ENCODE results near the gene AOPEP.

The AOPEP gene

DNA sequence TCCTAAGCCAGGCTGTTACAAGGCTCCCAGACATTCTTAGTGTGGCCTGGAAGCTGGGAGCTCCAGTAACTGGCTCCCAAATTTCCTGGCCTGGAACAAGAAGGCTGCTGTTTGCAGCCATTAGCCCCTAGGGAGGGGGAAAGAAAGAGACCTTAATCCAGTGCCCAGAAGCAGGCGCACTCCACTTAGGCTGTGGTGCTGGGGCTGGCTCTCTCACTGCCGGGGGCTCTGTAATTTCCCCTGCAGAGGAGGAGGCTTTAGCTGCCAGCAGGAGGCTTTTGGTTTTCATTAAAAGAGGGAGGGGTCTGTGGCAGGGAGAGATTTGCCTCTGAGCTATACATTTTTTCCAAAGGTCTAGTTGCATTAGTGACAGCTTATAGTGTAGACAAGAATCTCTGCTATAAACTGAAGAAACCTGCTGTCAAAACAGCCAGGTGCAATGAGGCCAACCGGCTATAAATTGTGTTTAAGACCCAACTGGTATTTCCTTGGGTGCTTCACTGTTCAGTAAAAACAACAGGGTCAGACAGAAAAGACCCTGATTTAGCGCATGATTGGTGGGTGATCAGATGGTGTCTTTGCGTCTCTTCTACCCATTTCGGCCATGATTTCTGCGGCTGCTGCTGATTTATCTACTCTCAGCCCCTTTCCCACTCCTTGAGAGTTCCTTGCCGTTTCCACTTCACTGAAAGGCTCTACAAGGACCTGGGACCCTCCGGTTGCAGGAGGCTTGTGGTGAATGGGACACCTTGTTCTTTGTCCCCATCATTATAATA lies 254.6 kb downstream of the AOPEP start:
- H3K4me3 ChIP-seq = no peak overlapping the region
- no peak overlapping the region for H3K27ac ChIP-seq
- DNase-seq (ENCODE audit: low spot score) = no peak
- TF ChIP-seq, protein P1, sequence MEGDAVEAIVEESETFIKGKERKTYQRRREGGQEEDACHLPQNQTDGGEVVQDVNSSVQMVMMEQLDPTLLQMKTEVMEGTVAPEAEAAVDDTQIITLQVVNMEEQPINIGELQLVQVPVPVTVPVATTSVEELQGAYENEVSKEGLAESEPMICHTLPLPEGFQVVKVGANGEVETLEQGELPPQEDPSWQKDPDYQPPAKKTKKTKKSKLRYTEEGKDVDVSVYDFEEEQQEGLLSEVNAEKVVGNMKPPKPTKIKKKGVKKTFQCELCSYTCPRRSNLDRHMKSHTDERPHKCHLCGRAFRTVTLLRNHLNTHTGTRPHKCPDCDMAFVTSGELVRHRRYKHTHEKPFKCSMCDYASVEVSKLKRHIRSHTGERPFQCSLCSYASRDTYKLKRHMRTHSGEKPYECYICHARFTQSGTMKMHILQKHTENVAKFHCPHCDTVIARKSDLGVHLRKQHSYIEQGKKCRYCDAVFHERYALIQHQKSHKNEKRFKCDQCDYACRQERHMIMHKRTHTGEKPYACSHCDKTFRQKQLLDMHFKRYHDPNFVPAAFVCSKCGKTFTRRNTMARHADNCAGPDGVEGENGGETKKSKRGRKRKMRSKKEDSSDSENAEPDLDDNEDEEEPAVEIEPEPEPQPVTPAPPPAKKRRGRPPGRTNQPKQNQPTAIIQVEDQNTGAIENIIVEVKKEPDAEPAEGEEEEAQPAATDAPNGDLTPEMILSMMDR (IDR thresholded peaks at IDR 0.05) = no peak

DNA sequence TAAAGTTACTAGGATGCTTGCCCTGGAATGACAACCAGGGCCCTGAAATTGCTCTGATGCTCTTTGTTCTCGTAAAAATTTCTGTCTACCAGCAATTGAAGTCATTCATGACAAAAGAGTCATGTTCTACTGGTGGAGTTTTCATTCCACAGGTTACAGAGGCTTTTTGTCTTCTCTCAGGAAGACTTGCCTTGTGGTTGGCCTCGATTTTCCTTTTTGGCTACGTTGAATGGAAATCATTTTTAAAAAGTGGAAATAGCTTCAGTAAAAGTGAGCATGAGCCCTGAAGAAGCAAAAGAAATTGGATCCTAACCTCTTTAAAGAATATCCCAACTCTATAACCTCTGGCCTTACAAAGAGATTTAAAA lies 255.2 kb downstream of the AOPEP start:
- no peak overlapping the region for H3K27ac ChIP-seq

DNA sequence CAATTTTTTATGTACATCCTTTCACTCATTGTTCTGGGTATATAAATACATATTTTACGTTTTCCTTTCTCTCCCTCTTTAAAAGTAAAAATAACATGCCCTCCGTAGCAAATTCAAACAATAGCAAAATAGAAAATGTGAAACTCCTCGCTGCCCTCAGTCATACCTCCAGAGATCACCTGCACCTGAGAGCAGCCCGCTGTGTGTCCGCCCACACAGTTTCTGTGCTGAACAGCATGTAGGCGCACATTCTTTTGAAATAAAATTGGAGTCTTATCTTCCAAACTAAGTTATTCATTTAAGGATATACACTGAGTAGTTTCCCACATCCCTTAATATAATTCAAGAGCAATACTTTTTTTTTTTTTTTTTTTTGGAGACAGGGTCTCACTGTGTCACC lies 255.7 kb downstream of the AOPEP start:
- Histone ChIP-seq H3K4me3 (no peak overlapping the region), H3K27ac (no peak overlapping the region)
- DNase-seq (ENCODE audit: low spot score) = no peak
- TF ChIP-seq, protein P1 (IDR thresholded peaks at IDR 0.05) = no peak

More for the DNA sequence above, 255.2 kb downstream of the AOPEP start:
- no peak overlapping the region for H3K4me3 ChIP-seq
- TF ChIP-seq, protein P1 (IDR thresholded peaks at IDR 0.05) = no peak
- DNase-seq (ENCODE audit: low spot score) = no peak

DNA sequence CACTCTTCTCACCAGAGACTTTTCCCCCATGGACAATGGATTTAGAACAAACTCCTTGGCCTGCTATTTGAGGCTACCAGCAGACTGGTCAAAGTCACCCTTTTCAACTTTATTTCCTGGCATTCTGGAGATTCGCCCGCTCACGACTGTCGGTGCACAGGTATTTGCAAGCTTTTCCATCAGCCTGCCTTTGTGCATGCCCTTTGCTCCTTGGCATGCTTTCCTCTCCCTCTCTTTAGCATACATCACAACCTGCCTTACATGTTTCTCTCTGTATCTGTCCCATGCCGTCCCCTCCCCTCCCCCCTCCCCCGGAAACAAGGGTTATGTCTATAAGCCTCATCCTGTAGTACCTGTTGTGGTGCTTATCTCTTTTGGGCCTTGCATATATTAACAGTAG lies 257.1 kb downstream of the AOPEP start:
- H3K4me3 ChIP-seq = no peak overlapping the region
- no peak for DNase-seq (ENCODE audit: low spot score)
- H3K27ac ChIP-seq = no peak overlapping the region
- TF ChIP-seq, protein P1 (IDR thresholded peaks at IDR 0.05) = no peak

DNA sequence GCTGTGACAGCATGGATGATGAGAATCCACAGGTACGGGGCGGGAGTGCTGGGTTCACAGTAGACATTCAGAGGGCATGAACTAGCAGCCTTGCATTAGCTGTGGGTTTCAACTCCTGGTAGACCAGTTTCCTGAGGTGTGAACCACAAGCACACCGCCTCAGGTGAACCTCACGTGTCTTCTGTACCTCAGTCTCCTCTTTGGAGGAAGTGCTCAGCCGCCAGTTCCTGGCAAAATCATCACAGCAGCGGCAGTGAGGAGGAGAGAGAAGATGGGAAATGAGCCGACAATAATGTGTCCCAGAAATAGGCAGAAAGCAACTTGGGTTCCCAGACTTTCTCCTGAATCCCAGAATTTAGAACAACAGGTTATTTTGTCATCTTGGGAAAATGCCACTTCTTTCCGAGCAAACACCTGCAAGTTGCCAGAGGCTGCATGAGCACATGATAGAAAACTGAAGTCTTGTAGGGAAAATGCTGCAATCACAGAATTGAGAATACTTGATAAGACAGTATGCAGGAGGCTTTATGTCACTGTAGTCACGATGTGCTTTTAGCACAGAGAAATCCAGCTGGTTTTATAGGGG lies 258.5 kb downstream of the AOPEP start:
- no peak overlapping the region for H3K27ac ChIP-seq
- DNase-seq (ENCODE audit: low spot score) = no peak
- TF ChIP-seq, protein P1 (IDR thresholded peaks at IDR 0.05) = no peak
- H3K4me3 ChIP-seq = no peak overlapping the region

DNA sequence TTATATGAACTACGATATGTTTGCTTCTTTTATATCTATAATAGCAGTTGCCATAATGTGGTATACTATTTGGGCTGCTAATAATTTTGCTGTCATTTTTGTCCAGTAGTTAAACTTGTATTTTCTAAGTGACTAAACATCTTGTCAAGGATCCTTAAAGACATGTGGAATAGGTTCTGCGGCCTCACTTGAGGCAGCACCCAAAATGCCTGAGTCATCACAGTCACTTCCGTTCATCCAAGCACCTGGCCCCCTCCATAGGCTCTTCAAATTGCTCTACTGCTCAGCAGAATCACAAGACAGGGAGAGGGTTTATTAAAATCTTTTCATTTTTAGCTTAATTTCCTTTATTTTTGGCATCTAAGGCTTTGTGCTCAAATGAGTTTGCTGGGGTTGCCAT lies 259.1 kb downstream of the AOPEP start:
- TF ChIP-seq, protein P1 (IDR thresholded peaks at IDR 0.05) = no peak
- no peak overlapping the region for H3K4me3 ChIP-seq
- H3K27ac ChIP-seq = no peak overlapping the region
- no peak for DNase-seq (ENCODE audit: low spot score)

DNA sequence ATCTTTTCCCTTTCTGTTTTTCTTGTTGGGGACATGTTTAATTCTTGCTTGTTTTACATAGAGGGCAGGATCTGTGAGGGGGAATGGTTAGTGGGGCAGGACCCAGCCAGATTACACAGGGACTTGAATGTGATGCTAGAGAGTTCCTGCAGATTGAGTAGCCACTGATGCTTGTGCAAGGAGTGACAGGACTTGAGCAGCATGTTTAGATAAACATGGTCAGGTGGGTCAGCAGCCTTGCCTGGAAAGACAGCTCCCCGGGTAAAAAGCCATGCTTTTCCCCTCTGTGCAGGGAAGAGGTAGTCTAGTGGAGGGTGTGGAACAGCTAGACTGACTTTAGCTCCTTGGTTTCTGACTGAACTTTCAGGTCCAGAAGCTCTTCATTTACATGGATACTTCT lies 261.2 kb downstream of the AOPEP start:
- DNase-seq (ENCODE audit: low spot score) = no peak
- TF ChIP-seq, protein P1 (IDR thresholded peaks at IDR 0.05) = no peak
- Histone ChIP-seq H3K4me3 (no peak overlapping the region), H3K27ac (no peak overlapping the region)

Data from coronary artery (tissue), 2 donors.